Bone marrow (tissue), 2 donors: ENCODE data around the gene AKNAD1.
"Not testable (repeated sequence)": the region's sequence is repeated elsewhere in the genome, so short reads cannot be mapped to it uniquely, and the experiment has no call there.

Experiments used
- DNase-seq, 2 donors: peaks; one replicate each; lab custom pipeline; 2025; lab: John Stamatoyannopoulos, UW

AKNAD1 gene

GRCh38 chr1:108785880-108786279 lies 71.0 kb downstream of the AKNAD1 start:
- no peak for DNase-seq

DNA sequence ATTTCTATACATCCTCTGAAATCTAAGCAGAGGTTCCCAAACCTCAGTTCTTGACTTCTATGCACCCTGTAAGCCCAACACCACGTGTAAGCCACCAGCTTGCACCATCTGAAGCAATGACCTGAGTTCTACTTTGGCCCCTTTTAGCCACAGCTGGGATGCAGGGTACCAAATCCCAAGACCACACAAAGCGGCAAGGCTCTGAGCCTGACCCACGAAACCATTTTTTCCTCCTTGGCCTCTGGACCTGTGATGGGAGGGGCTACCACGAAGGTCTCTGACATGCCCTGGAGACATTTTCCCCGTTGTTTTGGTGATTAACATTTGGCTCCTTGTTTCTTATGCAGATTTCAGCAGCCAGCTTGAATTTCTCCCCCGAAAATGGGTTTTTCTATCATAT lies 71.6 kb downstream of the AKNAD1 start:
- DNase-seq: no peak

DNA sequence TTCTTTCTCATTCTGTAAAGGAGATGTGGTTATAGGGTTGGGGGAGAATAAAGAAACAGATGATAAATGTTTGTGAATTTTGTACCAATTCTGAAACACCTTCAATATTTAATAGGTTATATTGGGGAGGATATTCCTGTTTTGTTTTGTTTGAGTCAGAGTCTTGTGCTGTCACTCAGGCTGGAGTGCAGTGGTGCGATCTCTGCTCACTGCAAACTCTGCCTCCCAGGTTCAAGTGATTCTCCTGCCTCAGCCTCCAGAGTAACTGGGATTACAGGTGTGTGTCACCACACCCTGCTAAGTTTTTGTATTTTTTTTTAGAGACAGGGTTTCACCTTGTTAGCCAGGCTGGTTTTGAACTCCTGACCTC lies 75.3 kb downstream of the AKNAD1 start:
- DNase-seq: not testable (repeated sequence)

- no peak for DNase-seq
Observed at GRCh38 chr1:108780937-108781574, 75.8 kb downstream of the AKNAD1 start.

GRCh38 chr1:108779455-108779854 lies 77.4 kb downstream of the AKNAD1 start:
- no peak for DNase-seq

GRCh38 chr1:108777839-108778238 lies 79.1 kb downstream of the AKNAD1 start:
- no peak for DNase-seq

GRCh38 chr1:108767708-108768107 lies 89.2 kb downstream of the AKNAD1 start:
- DNase-seq: no peak

DNA sequence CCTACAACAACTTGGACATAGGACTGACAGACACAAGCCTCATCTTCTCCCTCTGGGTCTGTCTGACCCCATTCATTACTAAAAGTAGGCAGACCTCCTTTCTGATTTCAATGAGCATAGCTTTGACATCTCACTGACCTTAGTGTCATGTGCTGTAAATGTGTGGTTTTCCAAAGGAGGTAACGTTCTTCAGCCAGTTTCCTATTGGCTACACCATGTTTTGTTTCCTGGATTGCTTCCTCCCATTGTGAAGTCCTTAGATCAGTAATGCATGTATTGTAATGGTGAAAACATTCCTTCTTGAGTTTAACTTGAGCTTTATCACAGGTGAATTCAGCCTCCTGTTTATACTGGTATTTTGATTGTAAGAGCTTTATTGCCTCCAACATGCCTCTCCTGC lies 89.8 kb downstream of the AKNAD1 start:
- no peak for DNase-seq
